Cardiac atrium fibroblast (primary cell): ENCODE measurements around the gene TNIP1. TPM values are rescaled to one million over a fixed set of nuclear protein-coding genes. Genes with fewer than 3 reads are reported as not detected.

ENCODE experiments used
- total RNA-seq: library from RNA; depleted of rRNA; stranded (reverse); fragments of >200 nt; gene quantifications from 2 replicates; pipeline ENCODE4 v1.2.3, GENCODE V29; 2015

The TNIP1 gene, protein sequence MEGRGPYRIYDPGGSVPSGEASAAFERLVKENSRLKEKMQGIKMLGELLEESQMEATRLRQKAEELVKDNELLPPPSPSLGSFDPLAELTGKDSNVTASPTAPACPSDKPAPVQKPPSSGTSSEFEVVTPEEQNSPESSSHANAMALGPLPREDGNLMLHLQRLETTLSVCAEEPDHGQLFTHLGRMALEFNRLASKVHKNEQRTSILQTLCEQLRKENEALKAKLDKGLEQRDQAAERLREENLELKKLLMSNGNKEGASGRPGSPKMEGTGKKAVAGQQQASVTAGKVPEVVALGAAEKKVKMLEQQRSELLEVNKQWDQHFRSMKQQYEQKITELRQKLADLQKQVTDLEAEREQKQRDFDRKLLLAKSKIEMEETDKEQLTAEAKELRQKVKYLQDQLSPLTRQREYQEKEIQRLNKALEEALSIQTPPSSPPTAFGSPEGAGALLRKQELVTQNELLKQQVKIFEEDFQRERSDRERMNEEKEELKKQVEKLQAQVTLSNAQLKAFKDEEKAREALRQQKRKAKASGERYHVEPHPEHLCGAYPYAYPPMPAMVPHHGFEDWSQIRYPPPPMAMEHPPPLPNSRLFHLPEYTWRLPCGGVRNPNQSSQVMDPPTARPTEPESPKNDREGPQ
- 61.4 and 100.0 TPM in 2 replicates for total RNA-seq

DNA sequence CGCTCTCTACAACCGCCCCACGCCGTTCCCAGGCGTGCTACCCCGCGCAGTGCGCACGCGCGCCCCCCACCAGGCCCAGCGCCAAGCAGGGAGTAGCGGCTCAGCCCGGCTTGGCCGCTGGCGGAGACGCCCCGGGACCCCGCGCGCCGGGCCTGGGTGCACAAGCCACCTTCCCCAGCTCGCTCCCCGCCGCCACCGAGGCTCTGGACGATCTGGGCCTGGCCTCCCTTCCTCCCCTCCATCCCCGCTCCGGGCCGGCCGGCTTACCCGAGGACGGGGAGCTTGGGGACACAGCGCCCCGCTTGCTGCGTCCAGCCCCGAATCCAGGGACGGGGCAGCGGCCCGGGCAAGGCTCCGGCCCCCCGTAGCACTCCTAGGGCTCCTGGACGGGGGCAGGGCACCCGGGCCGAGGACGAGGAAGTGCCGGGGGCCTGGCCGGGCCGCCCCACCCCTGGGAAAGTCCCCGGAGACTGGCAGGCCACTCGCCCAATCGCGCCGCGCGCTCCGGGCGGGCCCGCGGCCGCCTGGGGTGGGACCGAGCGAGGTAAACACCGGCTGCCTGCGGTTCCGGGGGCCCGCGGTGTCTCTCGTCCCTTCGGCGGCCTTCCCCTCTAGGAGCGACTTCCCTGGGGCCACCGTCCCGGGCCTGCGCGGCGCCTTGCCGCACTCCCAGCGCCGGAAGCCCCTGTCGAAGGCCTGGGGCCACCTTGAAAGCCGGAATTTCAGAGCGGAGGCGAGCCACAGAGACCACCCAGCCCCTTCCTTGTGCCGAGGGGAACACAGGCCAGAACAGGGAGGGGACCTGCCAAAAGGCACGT is at the start of gene TNIP1:
Gene TNIP1, minus strand, starts transcription at position 422 of the 818 bp plus-strand sequence. CDS start 15,939 bp downstream, outside the sequence.

DNA sequence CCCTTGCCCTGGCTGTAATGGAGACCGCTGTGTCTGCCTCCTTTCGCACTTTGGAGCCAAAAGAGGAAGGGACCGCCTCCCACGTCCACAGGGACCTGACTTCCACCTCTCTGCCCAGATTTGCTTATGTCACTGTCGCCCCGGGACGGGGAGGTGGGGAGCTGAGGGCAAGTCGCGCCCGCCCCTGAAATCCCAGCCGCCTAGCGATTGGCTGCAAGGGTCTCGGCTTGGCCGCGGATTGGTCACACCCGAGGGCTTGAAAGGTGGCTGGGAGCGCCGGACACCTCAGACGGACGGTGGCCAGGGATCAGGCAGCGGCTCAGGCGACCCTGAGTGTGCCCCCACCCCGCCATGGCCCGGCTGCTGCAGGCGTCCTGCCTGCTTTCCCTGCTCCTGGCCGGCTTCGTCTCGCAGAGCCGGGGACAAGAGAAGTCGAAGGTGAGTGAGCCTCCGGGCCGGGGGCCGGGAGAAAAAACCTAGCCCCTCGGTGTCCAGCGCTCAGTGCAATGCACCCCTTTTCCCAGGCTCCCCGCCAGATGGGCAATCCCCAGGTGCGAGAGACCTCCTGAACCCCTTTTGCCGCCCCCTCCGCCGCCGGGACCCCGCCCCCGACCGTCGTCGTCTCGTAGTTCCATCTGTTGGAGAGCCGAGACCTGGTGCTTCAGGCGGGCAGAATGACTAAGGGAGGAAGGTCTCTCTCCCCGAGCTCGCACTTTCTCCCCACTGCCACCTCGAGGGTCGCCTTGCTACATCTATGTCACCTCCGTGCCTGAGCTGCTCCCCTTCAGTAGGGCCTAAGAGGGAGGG is 60.3 kb downstream of the TNIP1 start, which contains the start of gene GPX3:
Gene GPX3, plus strand, starts transcription at position 288 of the 807 bp plus-strand sequence. Its CDS starts 64 bp downstream, at position 352.

Other genes starting within 250 kb of the TNIP1 start
- not detected in 2 replicates for gene IRGM, start 234.5 kb downstream of the TNIP1 start, total RNA-seq
- 4.0 and 4.5 TPM in 2 replicates for gene ZNF300, start 176.1 kb downstream of the TNIP1 start, total RNA-seq
- 8.9 and 15.9 TPM in 2 replicates for gene GPX3, start 60.4 kb downstream of the TNIP1 start, total RNA-seq
- gene ANXA6, start 76.7 kb upstream of the TNIP1 start, total RNA-seq = 347 and 381 TPM in 2 replicates
- 4.7 and 6.1 TPM in 2 replicates for gene CCDC69, start 143.1 kb upstream of the TNIP1 start, total RNA-seq
- gene GM2A, start 172.2 kb upstream of the TNIP1 start, total RNA-seq = 15.0 and 21.5 TPM in 2 replicates
- not detected in 2 replicates for gene SLC36A3, start 222.7 kb upstream of the TNIP1 start, total RNA-seq